ENCODE data around the gene MYO7A.

The MYO7A gene

GRCh38 chr11:77127235-77127911 is 673 bp upstream of the MYO7A start:
- peak; percentile 28 for DNase-seq (ENCODE audit: low read depth)

GRCh38 chr11:77129069-77129841 is 1.2 kb downstream of the MYO7A start:
- no peak for DNase-seq (ENCODE audit: low read depth)

- no peak for DNase-seq (ENCODE audit: low read depth)
Measured at GRCh38 chr11:77129842-77130756, 2.1 kb downstream of the MYO7A start.

- no peak for DNase-seq (ENCODE audit: low read depth)
Measured at GRCh38 chr11:77130763-77131513, 2.9 kb downstream of the MYO7A start.

- DNase-seq (ENCODE audit: low read depth) = no peak
Measured at GRCh38 chr11:77131560-77131959, 3.5 kb downstream of the MYO7A start.

GRCh38 chr11:77135069-77135468 is 7.0 kb downstream of the MYO7A start:
- DNase-seq (ENCODE audit: low read depth) = no peak

- DNase-seq (ENCODE audit: low read depth) = no peak
Measured at GRCh38 chr11:77136074-77136473, 8.0 kb downstream of the MYO7A start.

GRCh38 chr11:77136784-77137420 is 8.9 kb downstream of the MYO7A start:
- no peak for DNase-seq (ENCODE audit: low read depth)

- no peak for DNase-seq (ENCODE audit: low read depth)
Measured at GRCh38 chr11:77137421-77137820, 9.4 kb downstream of the MYO7A start.

- no peak for DNase-seq (ENCODE audit: low read depth)
Measured at GRCh38 chr11:77138106-77138649, 10.1 kb downstream of the MYO7A start.

GRCh38 chr11:77139201-77139600 is 11.2 kb downstream of the MYO7A start:
- DNase-seq (ENCODE audit: low read depth) = no peak

GRCh38 chr11:77140231-77140851 is 12.3 kb downstream of the MYO7A start:
- DNase-seq (ENCODE audit: low read depth) = no peak

- DNase-seq (ENCODE audit: low read depth) = no peak
Measured at GRCh38 chr11:77141034-77141433, 13.0 kb downstream of the MYO7A start.

- DNase-seq (ENCODE audit: low read depth) = no peak
Measured at GRCh38 chr11:77141475-77141874, 13.4 kb downstream of the MYO7A start.

GRCh38 chr11:77142091-77142975 is 14.3 kb downstream of the MYO7A start:
- DNase-seq (ENCODE audit: low read depth) = no peak

- no peak for DNase-seq (ENCODE audit: low read depth)
Measured at GRCh38 chr11:77143405-77144020, 15.5 kb downstream of the MYO7A start.

GRCh38 chr11:77144196-77144856 is 16.3 kb downstream of the MYO7A start:
- no peak for DNase-seq (ENCODE audit: low read depth)

- no peak for DNase-seq (ENCODE audit: low read depth)
Measured at GRCh38 chr11:77144857-77145428, 16.9 kb downstream of the MYO7A start.

All from stimulated activated CD8-positive, alpha-beta memory T cell treated with anti-CD3 and anti-CD28 coated beads, Interleukin-12 subunit alpha, Interleukin-12 subunit beta, amount 100 ng/mL, for 4 hours (primary cell).